Gastroesophageal sphincter (tissue), 3 donors: ENCODE results near the gene ITGB1BP1.

Experiments used
- POLR2AphosphoS5 ChIP-seq: sonication (generic); formaldehyde crosslinking; IDR thresholded peaks from one replicate; pipeline ENCODE4 v1.6.1; 2017; ENCODE audit warnings: antibody characterized with exemption
- TF ChIP-seq, protein P1 (sequence below), 4 experiments: fragments of 200-600 bp in 2 of 4; fragments of 450-650 bp in 2 of 4; sonication (generic) in 1 of 4; IDR thresholded peaks; one replicate each; pipeline ENCODE4 v1.5.1; 2017 to 2019; ENCODE audit warnings: antibody characterized with exemption in 4 of 4, mild to moderate bottlenecking in 2 of 4, moderate library complexity in 2 of 4

DNA sequence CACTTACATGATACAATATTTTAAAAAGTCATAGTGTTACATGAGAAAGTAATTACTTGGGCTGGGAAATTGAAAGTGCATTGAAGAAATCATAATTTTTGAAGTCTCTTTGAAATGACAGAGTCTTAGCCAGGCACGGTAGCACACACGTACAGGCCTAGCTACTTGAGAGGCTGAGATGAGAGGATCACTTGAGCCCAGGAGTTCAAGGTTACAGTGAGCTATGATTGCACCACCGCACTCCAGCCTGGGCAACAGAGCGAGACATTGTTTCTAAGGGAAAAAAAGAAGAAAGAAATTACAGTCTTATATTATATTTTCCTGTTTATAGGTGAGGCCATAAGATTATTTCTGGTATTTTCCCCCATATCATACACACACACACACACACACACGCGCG, 41.8 kb upstream of the ITGB1BP1 start:
- no peak for TF ChIP-seq POLR2AphosphoS5
- TF ChIP-seq, protein P1, sequence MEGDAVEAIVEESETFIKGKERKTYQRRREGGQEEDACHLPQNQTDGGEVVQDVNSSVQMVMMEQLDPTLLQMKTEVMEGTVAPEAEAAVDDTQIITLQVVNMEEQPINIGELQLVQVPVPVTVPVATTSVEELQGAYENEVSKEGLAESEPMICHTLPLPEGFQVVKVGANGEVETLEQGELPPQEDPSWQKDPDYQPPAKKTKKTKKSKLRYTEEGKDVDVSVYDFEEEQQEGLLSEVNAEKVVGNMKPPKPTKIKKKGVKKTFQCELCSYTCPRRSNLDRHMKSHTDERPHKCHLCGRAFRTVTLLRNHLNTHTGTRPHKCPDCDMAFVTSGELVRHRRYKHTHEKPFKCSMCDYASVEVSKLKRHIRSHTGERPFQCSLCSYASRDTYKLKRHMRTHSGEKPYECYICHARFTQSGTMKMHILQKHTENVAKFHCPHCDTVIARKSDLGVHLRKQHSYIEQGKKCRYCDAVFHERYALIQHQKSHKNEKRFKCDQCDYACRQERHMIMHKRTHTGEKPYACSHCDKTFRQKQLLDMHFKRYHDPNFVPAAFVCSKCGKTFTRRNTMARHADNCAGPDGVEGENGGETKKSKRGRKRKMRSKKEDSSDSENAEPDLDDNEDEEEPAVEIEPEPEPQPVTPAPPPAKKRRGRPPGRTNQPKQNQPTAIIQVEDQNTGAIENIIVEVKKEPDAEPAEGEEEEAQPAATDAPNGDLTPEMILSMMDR (IDR thresholded peaks at IDR 0.05) = no peak
